Activated T-cell treated with anti-CD3 and anti-CD28 coated beads, Interleukin-2, amount 50 U/mL, for 24 hours (primary cell): ENCODE data around the gene TRMT112.
A peak's percentile ranks its signal among the peaks of the same experiment; 100 is the strongest.
"Not testable (repeated sequence)": the region's sequence is repeated elsewhere in the genome, so short reads cannot be mapped to it uniquely, and the experiment has no call there.

Experiments used
- DNase-seq: peaks from one replicate; pipeline ENCODE4 v3.0.0-alpha.2; 2020
- H3K27ac Mint-ChIP-seq: 2 replicates; pipeline ENCODE4 v1.8.0; 2020; ENCODE audit warnings: mild to moderate bottlenecking, mixed read lengths
- H3K27me3 Mint-ChIP-seq: 2 replicates; pipeline ENCODE4 v1.8.0; 2020; ENCODE audit warnings: mixed read lengths
- H3K36me3 Mint-ChIP-seq: 2 replicates; pipeline ENCODE4 v1.8.0; 2020; ENCODE audit warnings: low read depth, mixed read lengths
- H3K4me1 Mint-ChIP-seq: 2 replicates; pipeline ENCODE4 v1.8.0; 2020; ENCODE audit warnings: low read depth, mixed read lengths
- H3K4me3 Mint-ChIP-seq: 2 replicates; pipeline ENCODE4 v1.8.0; 2020; ENCODE audit warnings: mild to moderate bottlenecking, moderate library complexity, mixed read lengths
- H3K9me3 Mint-ChIP-seq: 2 replicates; pipeline ENCODE4 v1.8.0; 2020; ENCODE audit warnings: mixed read lengths

The TRMT112 gene

GRCh38 chr11:64327375-64327774 is 10.0 kb upstream of the TRMT112 start:
- H3K4me1 Mint-ChIP-seq, result peaks cover 10% of the 10 kb centered on the region
- H3K27me3 Mint-ChIP-seq, result no peaks in the 10 kb centered on the region
- no peak for DNase-seq
- no peaks in the 10 kb centered on the region for H3K9me3 Mint-ChIP-seq
- no peak overlapping the region for H3K4me3 Mint-ChIP-seq
- H3K27ac Mint-ChIP-seq, result no peak overlapping the region
- H3K36me3 Mint-ChIP-seq, result no peaks in the 10 kb centered on the region

- H3K27ac Mint-ChIP-seq, result no peak overlapping the region
- peaks cover 4% of the 10 kb centered on the region for H3K4me1 Mint-ChIP-seq
- H3K4me3 Mint-ChIP-seq, result no peak overlapping the region
- no peaks in the 10 kb centered on the region for H3K27me3 Mint-ChIP-seq
- H3K9me3 Mint-ChIP-seq, result no peaks in the 10 kb centered on the region
- peaks cover 20% of the 10 kb centered on the region for H3K36me3 Mint-ChIP-seq
- DNase-seq, result no peak
These were observed 7.5 kb upstream of the TRMT112 start for GRCh38 chr11:64324692-64325469.

GRCh38 chr11:64323984-64324383 is 6.6 kb upstream of the TRMT112 start:
- Mint-ChIP-seq H3K27ac (peak overlapping the region; percentile 34), H3K36me3 (peaks cover 22% of the 10 kb centered on the region), H3K4me1 (peaks cover 12% of the 10 kb centered on the region)
- not testable (repeated sequence) for H3K9me3 Mint-ChIP-seq, H3K4me3 Mint-ChIP-seq, H3K27me3 Mint-ChIP-seq, DNase-seq

GRCh38 chr11:64323373-64323772 is 6.0 kb upstream of the TRMT112 start:
- Mint-ChIP-seq H3K36me3 (peaks cover 24% of the 10 kb centered on the region), H3K27ac (no peak overlapping the region), H3K9me3 (no peaks in the 10 kb centered on the region), H3K4me1 (peaks cover 15% of the 10 kb centered on the region), H3K27me3 (no peaks in the 10 kb centered on the region), H3K4me3 (no peak overlapping the region)
- DNase-seq, result no peak

- Mint-ChIP-seq H3K4me1 (peaks cover 15% of the 10 kb centered on the region), H3K36me3 (peaks cover 28% of the 10 kb centered on the region), H3K4me3 (no peak overlapping the region), H3K27ac (no peak overlapping the region), H3K27me3 (no peaks in the 10 kb centered on the region), H3K9me3 (no peaks in the 10 kb centered on the region)
- DNase-seq, result no peak
These were observed 5.5 kb upstream of the TRMT112 start for GRCh38 chr11:64322925-64323260.

GRCh38 chr11:64321533-64321932 is 4.2 kb upstream of the TRMT112 start:
- Mint-ChIP-seq H3K27me3 (no peaks in the 10 kb centered on the region), H3K36me3 (peaks cover 41% of the 10 kb centered on the region), H3K9me3 (no peaks in the 10 kb centered on the region), H3K4me3 (no peak overlapping the region), H3K27ac (no peak overlapping the region), H3K4me1 (peaks cover 23% of the 10 kb centered on the region)
- DNase-seq, result no peak

- Mint-ChIP-seq H3K4me3 (no peak overlapping the region), H3K4me1 (peaks cover 28% of the 10 kb centered on the region), H3K27me3 (no peaks in the 10 kb centered on the region), H3K27ac (peak overlapping the region; percentile 39), H3K9me3 (no peaks in the 10 kb centered on the region), H3K36me3 (peaks cover 46% of the 10 kb centered on the region)
- no peak for DNase-seq
These were observed 3.7 kb upstream of the TRMT112 start for GRCh38 chr11:64321026-64321425.

GRCh38 chr11:64320556-64320955 is 3.2 kb upstream of the TRMT112 start:
- H3K9me3 Mint-ChIP-seq, result no peaks in the 10 kb centered on the region
- peaks cover 28% of the 10 kb centered on the region for H3K4me1 Mint-ChIP-seq
- no peak overlapping the region for H3K4me3 Mint-ChIP-seq
- DNase-seq, result no peak
- no peaks in the 10 kb centered on the region for H3K27me3 Mint-ChIP-seq
- H3K27ac Mint-ChIP-seq, result no peak overlapping the region
- H3K36me3 Mint-ChIP-seq, result peaks cover 47% of the 10 kb centered on the region

- H3K9me3 Mint-ChIP-seq, result no peaks in the 10 kb centered on the region
- peaks cover 60% of the 10 kb centered on the region for H3K36me3 Mint-ChIP-seq
- DNase-seq, result no peak
- H3K27ac Mint-ChIP-seq, result peak overlapping the region; percentile 98
- H3K4me1 Mint-ChIP-seq, result peaks cover 36% of the 10 kb centered on the region
- peak overlapping the region; percentile 98 for H3K4me3 Mint-ChIP-seq
- H3K27me3 Mint-ChIP-seq, result no peaks in the 10 kb centered on the region
These were observed 1.7 kb upstream of the TRMT112 start for GRCh38 chr11:64318766-64319761.

- peak; percentile 95 for DNase-seq
- Mint-ChIP-seq H3K4me3 (peak within 1 kb of the TSS; percentile 98), H3K4me1 (peaks cover 39% of the 10 kb centered on the region), H3K9me3 (no peaks in the 10 kb centered on the region), H3K27me3 (no peaks in the 10 kb centered on the region), H3K27ac (peak within 1 kb of the TSS; percentile 98), H3K36me3 (peaks cover 68% of the 10 kb centered on the region)
These were observed 804 bp upstream of the TRMT112 start, which contains the start of gene PRDX5 for GRCh38 chr11:64317961-64318765. Gene PRDX5 (plus strand): TSS chr11:64318121. CDS start chr11:64318216, 95 bp downstream.

GRCh38 chr11:64316672-64317324 is 561 bp downstream of the TRMT112 start:
- peaks cover 49% of the 10 kb centered on the region for H3K4me1 Mint-ChIP-seq
- peaks cover 76% of the 10 kb centered on the region for H3K36me3 Mint-ChIP-seq
- no peaks in the 10 kb centered on the region for H3K9me3 Mint-ChIP-seq
- H3K4me3 Mint-ChIP-seq, result peak overlapping the region; percentile 98
- H3K27me3 Mint-ChIP-seq, result no peaks in the 10 kb centered on the region
- DNase-seq, result peak; percentile 72
- peak overlapping the region; percentile 98 for H3K27ac Mint-ChIP-seq

GRCh38 chr11:64315667-64316526 is 1.5 kb downstream of the TRMT112 start:
- Mint-ChIP-seq H3K36me3 (peaks cover 70% of the 10 kb centered on the region), H3K4me1 (peaks cover 49% of the 10 kb centered on the region), H3K27ac (peak overlapping the region; percentile 98), H3K4me3 (peak overlapping the region; percentile 98)
- H3K27me3 Mint-ChIP-seq, DNase-seq, H3K9me3 Mint-ChIP-seq: not testable (repeated sequence)
